SK-N-SH treated with all-trans-retinoic acid at 6 μM for 48 hours (cell line): Measurements from ENCODE around the gene SLC26A9.

Experiments
- ATAC-seq: fragments of 200-7000 bp; cut with Tn5 transposase; 3 replicates; pipeline ENCODE4 v1.9.1; 2020; ENCODE audit warnings: mild to moderate bottlenecking, moderate library complexity
- ARNTL ChIP-seq: fragments of 450-650 bp; formaldehyde crosslinking; IDR thresholded peaks from 2 replicates; pipeline ENCODE4 v1.5.0; 2020; ENCODE audit warnings: low read depth, mild to moderate bottlenecking, moderate library complexity, borderline replicate concordance
- BACH2 ChIP-seq: fragments of 250-450 bp; sonication (Bioruptor Pico); IDR thresholded peaks from 2 replicates; pipeline ENCODE4 v1.9.0; 2021; ENCODE audit warnings: mild to moderate bottlenecking, borderline replicate concordance
- CSDC2 ChIP-seq: fragments of 250-450 bp; sonication (Bioruptor Pico); IDR thresholded peaks from 2 replicates; pipeline ENCODE4 v1.5.0; 2020; ENCODE audit warnings: mild to moderate bottlenecking, moderate library complexity
- ESRRG ChIP-seq: fragments of 250-450 bp; sonication (Bioruptor Pico); IDR thresholded peaks from 2 replicates; pipeline ENCODE4 v1.6.1; 2021; ENCODE audit warnings: mild to moderate bottlenecking
- ISL1 ChIP-seq: fragments of 250-450 bp; sonication (Bioruptor Pico); IDR thresholded peaks from 2 replicates; pipeline ENCODE4 v2.1.2; 2022; ENCODE audit warnings: mild to moderate bottlenecking, moderate library complexity
- OSR1 ChIP-seq: fragments of 250-450 bp; sonication (Bioruptor Pico); IDR thresholded peaks from 2 replicates; pipeline ENCODE4 v1.8.0; 2022; ENCODE audit warnings: moderate library complexity, mild to moderate bottlenecking, inconsistent platforms
- PPARA ChIP-seq: fragments of 250-450 bp; sonication (Bioruptor Pico); IDR thresholded peaks from 2 replicates; pipeline ENCODE4 v1.5.0; 2020; ENCODE audit warnings: mild to moderate bottlenecking, borderline replicate concordance
- RARB ChIP-seq: fragments of 250-450 bp; sonication (Bioruptor Pico); IDR thresholded peaks from 2 replicates; pipeline ENCODE4 v1.8.0; 2021; ENCODE audit warnings: mild to moderate bottlenecking, moderate library complexity
- SNAI2 ChIP-seq: fragments of 250-450 bp; sonication (Bioruptor Pico); IDR thresholded peaks from 2 replicates; pipeline ENCODE4 v1.5.0; 2020; ENCODE audit warnings: mild to moderate bottlenecking, moderate library complexity
- TCF4 ChIP-seq: fragments of 250-450 bp; sonication (Bioruptor Pico); IDR thresholded peaks from 2 replicates; pipeline ENCODE4 v1.8.0; 2021; ENCODE audit warnings: mild to moderate bottlenecking, moderate library complexity, borderline replicate concordance
- ZC3H10 ChIP-seq: fragments of 250-450 bp; sonication (Bioruptor Pico); IDR thresholded peaks from 2 replicates; pipeline ENCODE4 v1.5.1; 2021; ENCODE audit warnings: mild to moderate bottlenecking, moderate library complexity
- ZFP3 ChIP-seq: fragments of 250-450 bp; sonication (Bioruptor Pico); IDR thresholded peaks from 2 replicates; pipeline ENCODE4 v1.5.0; 2020; ENCODE audit warnings: mild to moderate bottlenecking, moderate library complexity
- ZFP30 ChIP-seq: fragments of 450-650 bp; formaldehyde crosslinking; IDR thresholded peaks from 2 replicates; pipeline ENCODE4 v1.5.0; 2022; ENCODE audit warnings: mild to moderate bottlenecking, moderate library complexity
- ZNF565 ChIP-seq: fragments of 450-650 bp; formaldehyde crosslinking; conservative IDR thresholded peaks from 2 replicates; pipeline ENCODE4 v1.5.0; 2020; ENCODE audit warnings: low read depth, mild to moderate bottlenecking, moderate library complexity
- ZNF70 ChIP-seq: fragments of 450-650 bp; formaldehyde crosslinking; IDR thresholded peaks from 2 replicates; pipeline ENCODE4 v1.5.0; 2020; ENCODE audit warnings: mild to moderate bottlenecking, moderate library complexity
- ZNF8 ChIP-seq: fragments of 450-650 bp; formaldehyde crosslinking; IDR thresholded peaks from 2 replicates; pipeline ENCODE4 v1.5.0; 2020; ENCODE audit warnings: mild to moderate bottlenecking, moderate library complexity
- TF ChIP-seq, protein P1 (sequence below): fragments of 250-450 bp; sonication (Bioruptor Pico); IDR thresholded peaks from 2 replicates; pipeline ENCODE4 v1.5.1; 2020; ENCODE audit warnings: low read depth, mild to moderate bottlenecking, moderate library complexity
- TF ChIP-seq, protein P2 (sequence below): fragments of 250-450 bp; sonication (Bioruptor Pico); IDR thresholded peaks from 2 replicates; pipeline ENCODE4 v1.5.0; 2020; ENCODE audit warnings: mild to moderate bottlenecking, moderate library complexity
- TF ChIP-seq, protein P3 (sequence below): fragments of 250-450 bp; sonication (Bioruptor Pico); IDR thresholded peaks from 2 replicates; pipeline ENCODE4 v1.8.0; 2021; ENCODE audit warnings: low read depth, mild to moderate bottlenecking, moderate library complexity, borderline replicate concordance
- TF ChIP-seq, protein P4 (sequence below): fragments of 250-450 bp; sonication (Bioruptor Pico); IDR thresholded peaks from 2 replicates; pipeline ENCODE4 v1.5.1; 2021; ENCODE audit warnings: mild to moderate bottlenecking, moderate library complexity
- TF ChIP-seq, protein P5 (sequence below): fragments of 250-450 bp; sonication (Bioruptor Pico); IDR thresholded peaks from 2 replicates; pipeline ENCODE4 v1.8.0; 2020; ENCODE audit warnings: mild to moderate bottlenecking, moderate library complexity, borderline replicate concordance

SLC26A9 gene

DNA sequence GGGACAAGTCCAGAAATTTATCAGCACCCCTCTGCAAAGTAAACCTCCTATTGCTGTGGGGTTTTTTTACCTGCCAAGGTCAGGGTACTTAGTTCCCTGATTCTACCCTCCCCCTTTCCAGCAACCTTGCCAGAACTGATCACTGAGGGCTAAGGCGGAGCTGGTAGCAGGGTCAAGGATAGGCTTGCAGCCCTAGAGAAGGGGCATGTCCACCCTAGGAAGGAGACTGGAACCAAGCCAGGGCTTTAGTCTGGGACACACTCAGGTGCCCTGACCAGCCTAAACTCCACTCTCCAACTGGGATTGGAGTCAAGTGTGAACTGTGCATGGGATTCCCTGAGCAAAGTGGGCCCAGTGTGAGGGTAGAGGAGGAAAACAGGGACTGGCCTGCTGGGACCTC is 6.5 kb upstream of the SLC26A9 start:
- TF ChIP-seq CSDC2 (no peak), ZNF8 (CRISPR knock-in tag) (no peak), OSR1 (CRISPR knock-in tag) (no peak), SNAI2 (CRISPR knock-in tag) (no peak), ZFP3 (CRISPR knock-in tag) (no peak)
- TF ChIP-seq, protein P1, sequence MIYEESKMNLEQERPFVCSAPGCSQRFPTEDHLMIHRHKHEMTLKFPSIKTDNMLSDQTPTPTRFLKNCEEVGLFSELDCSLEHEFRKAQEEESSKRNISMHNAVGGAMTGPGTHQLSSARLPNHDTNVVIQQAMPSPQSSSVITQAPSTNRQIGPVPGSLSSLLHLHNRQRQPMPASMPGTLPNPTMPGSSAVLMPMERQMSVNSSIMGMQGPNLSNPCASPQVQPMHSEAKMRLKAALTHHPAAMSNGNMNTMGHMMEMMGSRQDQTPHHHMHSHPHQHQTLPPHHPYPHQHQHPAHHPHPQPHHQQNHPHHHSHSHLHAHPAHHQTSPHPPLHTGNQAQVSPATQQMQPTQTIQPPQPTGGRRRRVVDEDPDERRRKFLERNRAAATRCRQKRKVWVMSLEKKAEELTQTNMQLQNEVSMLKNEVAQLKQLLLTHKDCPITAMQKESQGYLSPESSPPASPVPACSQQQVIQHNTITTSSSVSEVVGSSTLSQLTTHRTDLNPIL (CRISPR knock-in tag): no peak
- ATAC-seq: no peak

DNA sequence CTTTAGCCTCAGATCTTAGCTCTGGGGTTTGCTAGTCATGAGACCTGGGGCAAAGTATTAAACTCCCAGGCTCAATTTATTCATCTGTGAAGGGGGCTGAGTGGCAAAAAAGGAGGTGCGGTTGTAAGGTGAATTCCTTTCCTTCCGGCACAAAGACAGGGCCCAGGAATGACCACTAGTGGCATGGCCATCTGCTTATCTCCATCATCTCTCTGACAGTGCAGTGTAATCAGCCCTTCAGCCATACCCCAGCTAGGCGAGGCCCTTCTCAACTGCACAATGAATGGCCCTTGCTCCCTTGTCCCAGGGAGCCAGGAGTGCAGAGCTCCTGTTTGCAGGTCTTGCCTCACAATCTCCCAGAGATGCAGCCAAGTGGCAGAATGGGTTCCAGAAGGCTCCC is 5.6 kb upstream of the SLC26A9 start:
- TF ChIP-seq OSR1 (CRISPR knock-in tag) (no peak), TCF4 (CRISPR knock-in tag) (no peak), ESRRG (CRISPR knock-in tag) (no peak), SNAI2 (CRISPR knock-in tag) (no peak), ZNF70 (CRISPR knock-in tag) (no peak), ISL1 (no peak), BACH2 (CRISPR knock-in tag) (no peak), PPARA (CRISPR knock-in tag) (no peak), CSDC2 (no peak)
- TF ChIP-seq, protein P2, sequence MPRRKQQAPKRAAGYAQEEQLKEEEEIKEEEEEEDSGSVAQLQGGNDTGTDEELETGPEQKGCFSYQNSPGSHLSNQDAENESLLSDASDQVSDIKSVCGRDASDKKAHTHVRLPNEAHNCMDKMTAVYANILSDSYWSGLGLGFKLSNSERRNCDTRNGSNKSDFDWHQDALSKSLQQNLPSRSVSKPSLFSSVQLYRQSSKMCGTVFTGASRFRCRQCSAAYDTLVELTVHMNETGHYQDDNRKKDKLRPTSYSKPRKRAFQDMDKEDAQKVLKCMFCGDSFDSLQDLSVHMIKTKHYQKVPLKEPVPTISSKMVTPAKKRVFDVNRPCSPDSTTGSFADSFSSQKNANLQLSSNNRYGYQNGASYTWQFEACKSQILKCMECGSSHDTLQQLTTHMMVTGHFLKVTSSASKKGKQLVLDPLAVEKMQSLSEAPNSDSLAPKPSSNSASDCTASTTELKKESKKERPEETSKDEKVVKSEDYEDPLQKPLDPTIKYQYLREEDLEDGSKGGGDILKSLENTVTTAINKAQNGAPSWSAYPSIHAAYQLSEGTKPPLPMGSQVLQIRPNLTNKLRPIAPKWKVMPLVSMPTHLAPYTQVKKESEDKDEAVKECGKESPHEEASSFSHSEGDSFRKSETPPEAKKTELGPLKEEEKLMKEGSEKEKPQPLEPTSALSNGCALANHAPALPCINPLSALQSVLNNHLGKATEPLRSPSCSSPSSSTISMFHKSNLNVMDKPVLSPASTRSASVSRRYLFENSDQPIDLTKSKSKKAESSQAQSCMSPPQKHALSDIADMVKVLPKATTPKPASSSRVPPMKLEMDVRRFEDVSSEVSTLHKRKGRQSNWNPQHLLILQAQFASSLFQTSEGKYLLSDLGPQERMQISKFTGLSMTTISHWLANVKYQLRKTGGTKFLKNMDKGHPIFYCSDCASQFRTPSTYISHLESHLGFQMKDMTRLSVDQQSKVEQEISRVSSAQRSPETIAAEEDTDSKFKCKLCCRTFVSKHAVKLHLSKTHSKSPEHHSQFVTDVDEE (CRISPR knock-in tag): no peak
- TF ChIP-seq, protein P3, sequence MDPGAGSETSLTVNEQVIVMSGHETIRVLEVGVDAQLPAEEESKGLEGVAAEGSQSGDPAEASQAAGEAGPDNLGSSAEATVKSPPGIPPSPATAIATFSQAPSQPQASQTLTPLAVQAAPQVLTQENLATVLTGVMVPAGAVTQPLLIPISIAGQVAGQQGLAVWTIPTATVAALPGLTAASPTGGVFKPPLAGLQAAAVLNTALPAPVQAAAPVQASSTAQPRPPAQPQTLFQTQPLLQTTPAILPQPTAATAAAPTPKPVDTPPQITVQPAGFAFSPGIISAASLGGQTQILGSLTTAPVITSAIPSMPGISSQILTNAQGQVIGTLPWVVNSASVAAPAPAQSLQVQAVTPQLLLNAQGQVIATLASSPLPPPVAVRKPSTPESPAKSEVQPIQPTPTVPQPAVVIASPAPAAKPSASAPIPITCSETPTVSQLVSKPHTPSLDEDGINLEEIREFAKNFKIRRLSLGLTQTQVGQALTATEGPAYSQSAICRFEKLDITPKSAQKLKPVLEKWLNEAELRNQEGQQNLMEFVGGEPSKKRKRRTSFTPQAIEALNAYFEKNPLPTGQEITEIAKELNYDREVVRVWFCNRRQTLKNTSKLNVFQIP (CRISPR knock-in tag): no peak
- TF ChIP-seq, protein P4, sequence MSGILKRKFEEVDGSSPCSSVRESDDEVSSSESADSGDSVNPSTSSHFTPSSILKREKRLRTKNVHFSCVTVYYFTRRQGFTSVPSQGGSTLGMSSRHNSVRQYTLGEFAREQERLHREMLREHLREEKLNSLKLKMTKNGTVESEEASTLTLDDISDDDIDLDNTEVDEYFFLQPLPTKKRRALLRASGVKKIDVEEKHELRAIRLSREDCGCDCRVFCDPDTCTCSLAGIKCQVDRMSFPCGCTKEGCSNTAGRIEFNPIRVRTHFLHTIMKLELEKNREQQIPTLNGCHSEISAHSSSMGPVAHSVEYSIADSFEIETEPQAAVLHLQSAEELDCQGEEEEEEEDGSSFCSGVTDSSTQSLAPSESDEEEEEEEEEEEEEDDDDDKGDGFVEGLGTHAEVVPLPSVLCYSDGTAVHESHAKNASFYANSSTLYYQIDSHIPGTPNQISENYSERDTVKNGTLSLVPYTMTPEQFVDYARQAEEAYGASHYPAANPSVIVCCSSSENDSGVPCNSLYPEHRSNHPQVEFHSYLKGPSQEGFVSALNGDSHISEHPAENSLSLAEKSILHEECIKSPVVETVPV (CRISPR knock-in tag): no peak
- ATAC-seq: no peak

DNA sequence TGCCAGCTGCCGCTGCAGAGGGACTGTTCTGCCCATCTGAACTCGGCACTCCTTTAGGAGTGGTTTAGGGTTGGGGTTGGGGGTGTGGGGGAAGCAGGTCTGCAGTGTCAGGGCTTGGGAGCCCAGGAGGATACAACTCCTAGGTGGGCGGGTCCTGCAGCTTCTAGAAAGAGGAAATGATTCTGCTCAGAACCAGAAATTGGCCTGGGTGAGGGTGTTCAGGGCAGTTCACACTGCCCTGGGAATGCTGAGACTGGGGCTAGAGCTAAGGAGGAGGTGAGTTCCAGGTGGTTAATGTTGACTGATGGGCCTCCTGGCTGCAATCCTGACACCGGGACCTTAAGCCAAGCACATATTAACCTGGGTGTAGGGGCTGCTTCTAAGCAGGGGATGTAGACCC is 4.8 kb upstream of the SLC26A9 start:
- TF ChIP-seq, protein P3 (CRISPR knock-in tag): no peak
- TF ChIP-seq, protein P1 (CRISPR knock-in tag): no peak
- TF ChIP-seq OSR1 (CRISPR knock-in tag): no peak
- no peak for TF ChIP-seq ZNF565 (CRISPR knock-in tag)
- TF ChIP-seq ISL1: no peak
- no peak for TF ChIP-seq ARNTL
- TF ChIP-seq, protein P5, sequence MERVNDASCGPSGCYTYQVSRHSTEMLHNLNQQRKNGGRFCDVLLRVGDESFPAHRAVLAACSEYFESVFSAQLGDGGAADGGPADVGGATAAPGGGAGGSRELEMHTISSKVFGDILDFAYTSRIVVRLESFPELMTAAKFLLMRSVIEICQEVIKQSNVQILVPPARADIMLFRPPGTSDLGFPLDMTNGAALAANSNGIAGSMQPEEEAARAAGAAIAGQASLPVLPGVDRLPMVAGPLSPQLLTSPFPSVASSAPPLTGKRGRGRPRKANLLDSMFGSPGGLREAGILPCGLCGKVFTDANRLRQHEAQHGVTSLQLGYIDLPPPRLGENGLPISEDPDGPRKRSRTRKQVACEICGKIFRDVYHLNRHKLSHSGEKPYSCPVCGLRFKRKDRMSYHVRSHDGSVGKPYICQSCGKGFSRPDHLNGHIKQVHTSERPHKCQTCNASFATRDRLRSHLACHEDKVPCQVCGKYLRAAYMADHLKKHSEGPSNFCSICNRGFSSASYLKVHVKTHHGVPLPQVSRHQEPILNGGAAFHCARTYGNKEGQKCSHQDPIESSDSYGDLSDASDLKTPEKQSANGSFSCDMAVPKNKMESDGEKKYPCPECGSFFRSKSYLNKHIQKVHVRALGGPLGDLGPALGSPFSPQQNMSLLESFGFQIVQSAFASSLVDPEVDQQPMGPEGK (CRISPR knock-in tag): no peak
- TF ChIP-seq PPARA (CRISPR knock-in tag): no peak
- TF ChIP-seq ZNF8 (CRISPR knock-in tag): no peak
- TF ChIP-seq ZC3H10: no peak
- TF ChIP-seq ZFP30 (CRISPR knock-in tag): no peak
- TF ChIP-seq TCF4 (CRISPR knock-in tag): no peak
- TF ChIP-seq BACH2 (CRISPR knock-in tag): no peak
- no peak for TF ChIP-seq RARB (CRISPR knock-in tag)

More for the DNA sequence above, 4.8 kb upstream of the SLC26A9 start:
- no peak for ATAC-seq
